SK-N-SH treated with all-trans-retinoic acid at 6 μM for 48 hours (cell line): ENCODE results near the gene HOXD3.

Experiments
- ATAC-seq: fragments of 200-7000 bp; cut with Tn5 transposase; 3 replicates; pipeline ENCODE4 v1.9.1; 2020; ENCODE audit warnings: mild to moderate bottlenecking, moderate library complexity
- ARNTL ChIP-seq: fragments of 450-650 bp; formaldehyde crosslinking; IDR thresholded peaks from 2 replicates; pipeline ENCODE4 v1.5.0; 2020; ENCODE audit warnings: low read depth, mild to moderate bottlenecking, moderate library complexity, borderline replicate concordance
- BACH2 ChIP-seq: fragments of 250-450 bp; sonication (Bioruptor Pico); IDR thresholded peaks from 2 replicates; pipeline ENCODE4 v1.9.0; 2021; ENCODE audit warnings: mild to moderate bottlenecking, borderline replicate concordance
- CSDC2 ChIP-seq: fragments of 250-450 bp; sonication (Bioruptor Pico); IDR thresholded peaks from 2 replicates; pipeline ENCODE4 v1.5.0; 2020; ENCODE audit warnings: mild to moderate bottlenecking, moderate library complexity
- CSRNP3 ChIP-seq: fragments of 250-450 bp; sonication (Bioruptor Pico); IDR thresholded peaks from 2 replicates; pipeline ENCODE4 v1.5.1; 2021; ENCODE audit warnings: mild to moderate bottlenecking, moderate library complexity
- ESRRG ChIP-seq: fragments of 250-450 bp; sonication (Bioruptor Pico); IDR thresholded peaks from 2 replicates; pipeline ENCODE4 v1.6.1; 2021; ENCODE audit warnings: mild to moderate bottlenecking
- GLIS3 ChIP-seq: fragments of 250-450 bp; sonication (Bioruptor Pico); IDR thresholded peaks from 2 replicates; pipeline ENCODE4 v1.5.0; 2020; ENCODE audit warnings: mild to moderate bottlenecking, moderate library complexity
- ISL1 ChIP-seq: fragments of 250-450 bp; sonication (Bioruptor Pico); IDR thresholded peaks from 2 replicates; pipeline ENCODE4 v2.1.2; 2022; ENCODE audit warnings: mild to moderate bottlenecking, moderate library complexity
- OSR1 ChIP-seq: fragments of 250-450 bp; sonication (Bioruptor Pico); IDR thresholded peaks from 2 replicates; pipeline ENCODE4 v1.8.0; 2022; ENCODE audit warnings: moderate library complexity, mild to moderate bottlenecking, inconsistent platforms
- PPARA ChIP-seq: fragments of 250-450 bp; sonication (Bioruptor Pico); IDR thresholded peaks from 2 replicates; pipeline ENCODE4 v1.5.0; 2020; ENCODE audit warnings: mild to moderate bottlenecking, borderline replicate concordance
- SNAI2 ChIP-seq: fragments of 250-450 bp; sonication (Bioruptor Pico); IDR thresholded peaks from 2 replicates; pipeline ENCODE4 v1.5.0; 2020; ENCODE audit warnings: mild to moderate bottlenecking, moderate library complexity
- TCF4 ChIP-seq: fragments of 250-450 bp; sonication (Bioruptor Pico); IDR thresholded peaks from 2 replicates; pipeline ENCODE4 v1.8.0; 2021; ENCODE audit warnings: mild to moderate bottlenecking, moderate library complexity, borderline replicate concordance
- TSHZ2 ChIP-seq: fragments of 250-450 bp; sonication (Bioruptor Pico); IDR thresholded peaks from 2 replicates; pipeline ENCODE4 v1.5.0; 2020; ENCODE audit warnings: mild to moderate bottlenecking, moderate library complexity
- ZC3H10 ChIP-seq: fragments of 250-450 bp; sonication (Bioruptor Pico); IDR thresholded peaks from 2 replicates; pipeline ENCODE4 v1.5.1; 2021; ENCODE audit warnings: mild to moderate bottlenecking, moderate library complexity
- ZFP30 ChIP-seq: fragments of 450-650 bp; formaldehyde crosslinking; IDR thresholded peaks from 2 replicates; pipeline ENCODE4 v1.5.0; 2022; ENCODE audit warnings: mild to moderate bottlenecking, moderate library complexity
- ZNF565 ChIP-seq: fragments of 450-650 bp; formaldehyde crosslinking; conservative IDR thresholded peaks from 2 replicates; pipeline ENCODE4 v1.5.0; 2020; ENCODE audit warnings: low read depth, mild to moderate bottlenecking, moderate library complexity
- ZNF70 ChIP-seq: fragments of 450-650 bp; formaldehyde crosslinking; IDR thresholded peaks from 2 replicates; pipeline ENCODE4 v1.5.0; 2020; ENCODE audit warnings: mild to moderate bottlenecking, moderate library complexity
- TF ChIP-seq, protein P1 (sequence below): fragments of 250-450 bp; sonication (Bioruptor Pico); IDR thresholded peaks from 2 replicates; pipeline ENCODE4 v1.8.0; 2020; ENCODE audit warnings: mild to moderate bottlenecking, moderate library complexity, borderline replicate concordance

HOXD3 gene

DNA sequence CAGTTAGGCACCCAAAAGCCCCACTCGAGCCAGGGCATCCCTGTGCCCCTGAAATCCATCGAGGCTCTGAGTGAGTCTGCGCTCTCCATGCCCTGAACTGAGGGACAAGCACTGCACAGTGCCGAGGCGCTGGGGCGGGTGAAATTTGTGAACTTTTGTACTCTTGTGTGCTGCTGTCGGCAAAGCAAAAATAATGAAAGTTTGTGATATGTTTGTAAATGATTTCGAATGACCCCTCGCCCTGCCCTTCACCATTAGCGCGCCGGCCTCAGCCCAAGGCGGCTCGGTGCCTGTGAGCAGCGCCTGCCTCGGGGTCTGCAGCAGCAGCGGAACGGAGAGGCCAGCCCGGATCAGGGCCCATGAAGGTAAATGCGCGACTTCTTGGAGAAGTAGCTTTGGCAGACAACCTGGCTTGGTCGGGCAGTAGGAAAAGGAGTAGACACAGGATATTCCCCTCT lies 7.6 kb upstream of the HOXD3 start (continued):
- TF ChIP-seq, protein P1, sequence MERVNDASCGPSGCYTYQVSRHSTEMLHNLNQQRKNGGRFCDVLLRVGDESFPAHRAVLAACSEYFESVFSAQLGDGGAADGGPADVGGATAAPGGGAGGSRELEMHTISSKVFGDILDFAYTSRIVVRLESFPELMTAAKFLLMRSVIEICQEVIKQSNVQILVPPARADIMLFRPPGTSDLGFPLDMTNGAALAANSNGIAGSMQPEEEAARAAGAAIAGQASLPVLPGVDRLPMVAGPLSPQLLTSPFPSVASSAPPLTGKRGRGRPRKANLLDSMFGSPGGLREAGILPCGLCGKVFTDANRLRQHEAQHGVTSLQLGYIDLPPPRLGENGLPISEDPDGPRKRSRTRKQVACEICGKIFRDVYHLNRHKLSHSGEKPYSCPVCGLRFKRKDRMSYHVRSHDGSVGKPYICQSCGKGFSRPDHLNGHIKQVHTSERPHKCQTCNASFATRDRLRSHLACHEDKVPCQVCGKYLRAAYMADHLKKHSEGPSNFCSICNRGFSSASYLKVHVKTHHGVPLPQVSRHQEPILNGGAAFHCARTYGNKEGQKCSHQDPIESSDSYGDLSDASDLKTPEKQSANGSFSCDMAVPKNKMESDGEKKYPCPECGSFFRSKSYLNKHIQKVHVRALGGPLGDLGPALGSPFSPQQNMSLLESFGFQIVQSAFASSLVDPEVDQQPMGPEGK (CRISPR knock-in tag), result no peak
- TF ChIP-seq CSDC2 (CRISPR knock-in tag) (no peak), BACH2 (CRISPR knock-in tag) (no peak), GLIS3 (CRISPR knock-in tag) (no peak)

- no peak for ATAC-seq
- TF ChIP-seq TSHZ2 (CRISPR knock-in tag) (no peak), TCF4 (CRISPR knock-in tag) (no peak), ESRRG (no peak), CSDC2 (CRISPR knock-in tag) (no peak)
These were observed 7.0 kb upstream of the HOXD3 start for GRCh38 chr2:176149939-176150583.

DNA sequence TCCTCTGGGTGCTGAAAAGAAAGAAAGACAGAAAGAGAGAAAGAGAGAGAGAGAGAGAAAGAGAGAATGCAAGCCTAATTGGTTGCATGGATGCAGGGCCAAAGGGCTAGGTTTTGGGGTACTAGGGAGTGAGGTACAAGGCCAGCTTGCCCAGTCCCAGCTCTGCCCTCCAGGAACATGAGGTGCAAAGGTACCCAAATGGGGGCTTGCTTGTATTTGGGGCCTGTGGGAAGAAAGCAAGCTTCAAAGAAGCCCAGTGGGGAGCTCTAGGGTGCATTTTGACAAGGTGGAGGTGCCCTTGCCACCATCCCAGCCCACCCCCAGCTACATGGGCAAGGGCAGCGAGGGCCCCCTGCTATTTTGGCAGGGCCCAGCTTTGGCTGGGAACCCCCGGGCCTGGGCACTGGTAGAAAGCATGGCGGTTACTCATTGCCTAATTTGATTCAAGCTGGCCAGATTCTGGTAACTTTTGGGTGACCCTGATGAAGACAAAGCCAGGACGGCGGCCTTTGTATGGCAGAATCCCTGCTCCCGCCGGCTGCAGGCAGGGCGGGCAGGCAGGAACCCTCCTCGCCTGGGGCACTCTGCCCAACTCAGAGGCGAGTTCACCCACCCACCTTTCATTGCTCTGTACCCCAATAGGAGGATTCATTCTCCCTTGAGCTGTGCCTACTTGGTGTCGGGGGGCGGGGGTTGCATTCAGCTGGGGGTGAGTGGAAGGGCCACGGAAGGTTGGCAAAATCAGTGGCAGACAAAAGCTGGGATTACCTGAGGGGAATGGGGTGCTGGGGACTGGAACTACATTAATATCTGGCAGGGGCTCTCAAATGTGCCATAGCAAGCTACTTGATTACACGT lies 6.3 kb upstream of the HOXD3 start:
- ATAC-seq, result no peak
- no peak for TF ChIP-seq ZNF70 (CRISPR knock-in tag)
- TF ChIP-seq SNAI2 (CRISPR knock-in tag), result no peak
- TF ChIP-seq ZNF565 (CRISPR knock-in tag), result no peak
- TF ChIP-seq OSR1 (CRISPR knock-in tag), result no peak
- no peak for TF ChIP-seq TSHZ2 (CRISPR knock-in tag)
- no peak for TF ChIP-seq ZC3H10 (CRISPR knock-in tag)
- TF ChIP-seq ARNTL (CRISPR knock-in tag), result no peak
- TF ChIP-seq, protein P1 (CRISPR knock-in tag), result no peak
- TF ChIP-seq GLIS3 (CRISPR knock-in tag), result no peak
- TF ChIP-seq, all 23 proteins: peak for 0

GRCh38 chr2:176151442-176152287 lies 5.4 kb upstream of the HOXD3 start, which contains the start of gene HOXD4:
Gene HOXD4, plus strand, starts transcription at chr2:176151550. Its CDS starts 84 bp downstream, at chr2:176151634.
- no peak for ATAC-seq
- TF ChIP-seq ZNF70 (CRISPR knock-in tag), result no peak
- no peak for TF ChIP-seq ESRRG
- no peak for TF ChIP-seq ISL1 (CRISPR knock-in tag)
- no peak for TF ChIP-seq CSRNP3
- TF ChIP-seq SNAI2 (CRISPR knock-in tag), result no peak
- TF ChIP-seq ARNTL (CRISPR knock-in tag), result no peak
- TF ChIP-seq ZFP30 (CRISPR knock-in tag), result no peak
- TF ChIP-seq TSHZ2 (CRISPR knock-in tag), result no peak
- no peak for TF ChIP-seq GLIS3 (CRISPR knock-in tag)
- no peak for TF ChIP-seq ZNF565 (CRISPR knock-in tag)
- no peak for TF ChIP-seq PPARA (CRISPR knock-in tag)
